ENCODE measurements around the gene PRICKLE3. TPM values are rescaled to one million over a fixed set of nuclear protein-coding genes. Genes with fewer than 3 reads are reported as not detected.
A peak's percentile ranks its signal among the peaks of the same experiment; 100 is the strongest.

PRICKLE3 gene
- total RNA-seq, 1 donor from 2014 or later, result 11.3 TPM

- H3K9me3 Mint-ChIP-seq (ENCODE audit: unreplicated experiment), result no peaks in the 10 kb centered on the region
- H3K27me3 Mint-ChIP-seq (ENCODE audit: unreplicated experiment), result peaks cover 2% of the 10 kb centered on the region
- no peak for TF ChIP-seq CTCF (IDR thresholded peaks at IDR 0.05; ENCODE audit: unreplicated experiment)
- H3K36me3 Mint-ChIP-seq (ENCODE audit: low read depth, unreplicated experiment), result no peaks in the 10 kb centered on the region
- H3K27ac Mint-ChIP-seq (ENCODE audit: unreplicated experiment), result no peak overlapping the region
- peaks cover 7% of the 10 kb centered on the region for H3K4me1 Mint-ChIP-seq (ENCODE audit: unreplicated experiment)
- no peak for DNase-seq (ENCODE audit: low spot score)
- no peak overlapping the region for H3K4me3 Mint-ChIP-seq (ENCODE audit: unreplicated experiment)
Observed at GRCh38 chrX:49203536-49203935, 17.4 kb upstream of the PRICKLE3 start.

DNA sequence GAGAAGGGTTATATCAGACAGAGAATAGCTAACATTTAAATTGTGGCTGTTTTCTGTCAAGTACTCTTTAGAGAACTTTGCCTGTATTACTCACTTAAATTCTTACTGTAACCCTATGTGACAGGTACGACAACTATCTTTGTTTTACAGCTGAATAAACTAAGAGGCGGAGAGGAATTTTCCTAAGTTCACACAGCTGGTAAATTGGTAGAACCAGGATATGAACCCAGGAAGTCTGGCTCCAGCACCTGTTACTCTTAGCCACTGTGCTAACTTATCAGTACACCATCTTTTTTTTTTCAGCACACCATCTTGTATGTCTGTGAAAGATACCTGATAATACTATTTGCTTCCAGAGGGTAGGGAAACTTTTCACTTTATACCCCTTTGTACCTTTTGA is 15.8 kb upstream of the PRICKLE3 start:
- H3K4me3 Mint-ChIP-seq (ENCODE audit: unreplicated experiment), result no peak overlapping the region
- H3K36me3 Mint-ChIP-seq (ENCODE audit: low read depth, unreplicated experiment), result no peaks in the 10 kb centered on the region
- no peak for DNase-seq (ENCODE audit: low spot score)
- H3K9me3 Mint-ChIP-seq (ENCODE audit: unreplicated experiment), result no peaks in the 10 kb centered on the region
- no peak for TF ChIP-seq CTCF (IDR thresholded peaks at IDR 0.05; ENCODE audit: unreplicated experiment)
- peaks cover 14% of the 10 kb centered on the region for H3K4me1 Mint-ChIP-seq (ENCODE audit: unreplicated experiment)
- H3K27me3 Mint-ChIP-seq (ENCODE audit: unreplicated experiment), result peaks cover 5% of the 10 kb centered on the region
- H3K27ac Mint-ChIP-seq (ENCODE audit: unreplicated experiment), result no peak overlapping the region

DNA sequence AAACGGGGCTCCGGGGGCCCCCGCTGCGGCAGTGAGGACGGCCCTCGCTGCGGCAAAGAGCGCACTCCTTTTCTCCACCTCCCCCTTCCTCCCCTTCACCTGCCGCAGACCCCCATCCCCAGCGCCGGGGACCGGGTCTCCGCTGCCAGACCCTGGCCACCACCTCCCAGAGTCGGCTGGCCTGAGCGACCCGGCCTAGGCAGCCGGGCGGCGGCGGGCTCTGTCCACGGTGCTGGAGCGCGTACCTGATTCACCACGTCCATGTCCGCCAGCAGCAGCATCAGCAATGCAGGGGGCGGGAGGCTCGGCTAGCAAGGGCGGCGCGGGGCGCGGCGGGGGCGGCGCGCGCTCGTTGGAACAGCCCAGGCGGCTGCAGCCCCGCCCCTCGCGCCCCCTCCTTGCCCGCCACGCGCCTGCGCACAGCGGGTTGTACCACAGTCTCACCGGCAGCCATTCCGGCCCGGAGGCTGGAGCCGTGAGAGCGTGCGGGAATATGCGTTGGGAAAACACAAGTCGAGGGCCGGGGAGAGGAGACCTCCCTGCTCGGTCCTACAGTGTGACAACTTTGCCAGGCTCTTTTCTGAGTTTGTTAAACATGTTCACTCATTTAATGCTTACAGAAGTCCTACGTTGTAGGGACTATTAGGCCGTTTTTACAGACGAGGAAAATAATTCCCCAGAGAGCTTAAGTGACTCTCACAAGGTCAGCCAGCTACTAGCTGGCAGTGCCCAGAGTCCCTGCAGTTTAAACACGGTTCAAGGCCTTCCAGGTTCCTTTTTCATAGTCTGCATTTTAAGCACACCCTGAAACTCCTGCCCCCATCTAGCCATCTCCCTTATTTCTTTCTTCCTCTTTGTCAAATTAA is 14.0 kb upstream of the PRICKLE3 start, which contains the start of gene SYP:
TSS of gene SYP (minus strand) at position 288 of the 866 bp plus-strand sequence. CDS start at position 281, 7 bp downstream.
- H3K4me1 Mint-ChIP-seq (ENCODE audit: unreplicated experiment), result peaks cover 14% of the 10 kb centered on the region
- no peaks in the 10 kb centered on the region for H3K36me3 Mint-ChIP-seq (ENCODE audit: low read depth, unreplicated experiment)
- peak within 1 kb of the TSS; percentile 11 for H3K4me3 Mint-ChIP-seq (ENCODE audit: unreplicated experiment)
- DNase-seq (ENCODE audit: low spot score), result peak; percentile 88
- H3K27ac Mint-ChIP-seq (ENCODE audit: unreplicated experiment), result no peak within 1 kb of the TSS
- peaks cover 6% of the 10 kb centered on the region for H3K27me3 Mint-ChIP-seq (ENCODE audit: unreplicated experiment)
- H3K9me3 Mint-ChIP-seq (ENCODE audit: unreplicated experiment), result no peaks in the 10 kb centered on the region
- TF ChIP-seq CTCF (IDR thresholded peaks at IDR 0.05; ENCODE audit: unreplicated experiment), result no peak

DNA sequence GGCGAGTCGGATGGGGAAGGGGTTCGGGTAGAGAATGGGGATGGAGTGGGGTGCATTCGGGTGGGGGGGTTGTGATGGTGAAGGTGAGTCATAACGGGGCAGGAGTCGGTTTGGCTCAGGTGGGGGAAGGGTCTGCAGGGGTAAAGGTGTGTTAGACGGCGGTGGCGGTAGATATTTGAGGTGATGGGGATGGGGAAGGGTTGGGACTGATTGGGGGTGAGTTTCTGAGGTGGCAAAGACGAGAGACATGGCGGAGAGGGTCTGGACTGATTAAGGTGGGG is 13.1 kb upstream of the PRICKLE3 start:
- no peak for DNase-seq (ENCODE audit: low spot score)
- no peak overlapping the region for H3K4me3 Mint-ChIP-seq (ENCODE audit: unreplicated experiment)
- no peaks in the 10 kb centered on the region for H3K36me3 Mint-ChIP-seq (ENCODE audit: low read depth, unreplicated experiment)
- no peak overlapping the region for H3K27ac Mint-ChIP-seq (ENCODE audit: unreplicated experiment)
- TF ChIP-seq CTCF (IDR thresholded peaks at IDR 0.05; ENCODE audit: unreplicated experiment), result no peak
- H3K27me3 Mint-ChIP-seq (ENCODE audit: unreplicated experiment), result peaks cover 6% of the 10 kb centered on the region
- no peaks in the 10 kb centered on the region for H3K9me3 Mint-ChIP-seq (ENCODE audit: unreplicated experiment)
- H3K4me1 Mint-ChIP-seq (ENCODE audit: unreplicated experiment), result peaks cover 14% of the 10 kb centered on the region

- DNase-seq (ENCODE audit: low spot score), result no peak
- Mint-ChIP-seq H3K4me3 (ENCODE audit: unreplicated experiment) (no peak overlapping the region), H3K27me3 (ENCODE audit: unreplicated experiment) (peaks cover 4% of the 10 kb centered on the region), H3K27ac (ENCODE audit: unreplicated experiment) (no peak overlapping the region), H3K4me1 (ENCODE audit: unreplicated experiment) (peaks cover 14% of the 10 kb centered on the region), H3K9me3 (ENCODE audit: unreplicated experiment) (no peaks in the 10 kb centered on the region), H3K36me3 (ENCODE audit: low read depth, unreplicated experiment) (no peaks in the 10 kb centered on the region)
- no peak for TF ChIP-seq CTCF (IDR thresholded peaks at IDR 0.05; ENCODE audit: unreplicated experiment)
Observed at GRCh38 chrX:49198540-49199314, 12.6 kb upstream of the PRICKLE3 start.

All from endothelial cell (in vitro differentiated cells).